MG63 (cell line): ENCODE measurements around the gene FAM234B. TPM values are rescaled to one million over a fixed set of nuclear protein-coding genes. Genes with fewer than 3 reads are reported as not detected.
"Not testable (repeated sequence)": the region's sequence is repeated elsewhere in the genome, so short reads cannot be mapped to it uniquely, and the experiment has no call there.

Experiments used
- DNase-seq: peaks from one replicate; pipeline ENCODE4 v3.0.0-alpha.2; 2020
- H3K27me3 ChIP-seq: fragments of 250-450 bp; sonication (Bioruptor Pico); 2 replicates; pipeline ENCODE4 v1.5.1; 2020; ENCODE audit warnings: mild to moderate bottlenecking, moderate library complexity
- H3K36me3 ChIP-seq: fragments of 250-450 bp; sonication (Bioruptor Pico); 2 replicates; pipeline ENCODE4 v1.5.1; 2020; ENCODE audit warnings: mild to moderate bottlenecking, moderate library complexity
- H3K4me3 ChIP-seq: fragments of 250-450 bp; sonication (Bioruptor Pico); 2 replicates; pipeline ENCODE4 v1.5.1; 2020; ENCODE audit warnings: mild to moderate bottlenecking, moderate library complexity
- H3K9me3 ChIP-seq: fragments of 250-450 bp; sonication (Bioruptor Pico); 2 replicates; pipeline ENCODE4 v1.5.1; 2020; ENCODE audit warnings: mild to moderate bottlenecking, moderate library complexity
- total RNA-seq: library from RNA; depleted of rRNA; stranded (reverse); fragments of >200 nt; shearing (Covaris generic); gene quantifications from 2 replicates; pipeline ENCODE4 v1.2.3, GENCODE V29; 2014; ENCODE audit warnings: low replicate concordance

The FAM234B gene
- total RNA-seq, 1 experiment from 2014 or later = 2.4 TPM

DNA sequence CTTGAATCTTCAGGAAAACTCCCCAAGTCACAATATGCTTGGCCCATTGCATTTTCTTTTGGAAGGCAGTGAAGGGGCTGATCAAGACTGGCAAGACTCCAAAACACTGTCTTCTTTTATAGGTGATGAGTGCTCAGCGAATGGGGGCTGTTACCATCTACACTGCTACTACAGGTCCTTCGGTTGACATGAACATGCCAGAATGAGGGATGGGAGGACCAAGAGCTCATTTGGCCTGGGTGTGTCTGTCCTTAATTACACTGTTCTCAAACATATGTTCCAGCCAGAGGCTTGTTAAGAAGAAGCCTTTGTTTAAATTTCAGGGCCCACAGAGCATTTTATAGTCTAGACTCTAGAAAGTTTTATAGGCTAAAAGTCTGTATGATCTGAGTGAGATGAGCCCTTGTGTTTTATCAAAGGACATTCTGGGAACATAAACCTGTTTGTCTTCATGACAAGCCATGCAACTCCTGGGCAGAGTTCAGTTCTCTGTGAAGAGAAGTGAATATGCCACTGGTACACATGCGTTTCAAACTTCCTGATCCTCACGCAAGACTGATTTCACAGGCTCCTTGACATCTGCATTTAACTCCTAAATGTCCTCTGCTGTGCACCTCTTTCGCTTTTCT lies 4.7 kb upstream of the FAM234B start:
- no peak overlapping the region for H3K4me3 ChIP-seq
- H3K27me3 ChIP-seq = no peaks in the 10 kb centered on the region
- no peaks in the 10 kb centered on the region for H3K9me3 ChIP-seq
- H3K36me3 ChIP-seq = no peaks in the 10 kb centered on the region
- no peak for DNase-seq

DNA sequence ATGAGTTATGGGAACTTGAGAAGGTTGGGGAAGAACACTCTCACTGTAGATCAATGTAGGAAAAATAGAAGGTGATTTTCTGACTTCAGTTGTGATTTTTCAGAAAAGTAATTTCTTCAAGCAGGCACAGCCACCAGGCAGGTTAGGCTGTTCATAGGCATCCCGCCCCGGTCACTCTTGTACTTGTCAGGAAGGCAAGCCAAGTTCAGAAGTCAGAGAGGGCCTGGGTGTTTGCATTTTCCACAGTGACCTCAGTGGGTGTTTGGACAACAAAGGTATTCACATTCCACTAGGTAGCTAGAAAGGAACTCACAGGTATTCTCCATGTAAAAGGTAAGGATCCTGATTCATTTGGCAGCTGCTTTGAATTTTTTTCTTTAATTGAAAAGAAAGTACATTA lies 3.0 kb upstream of the FAM234B start:
- no peaks in the 10 kb centered on the region for H3K27me3 ChIP-seq
- no peaks in the 10 kb centered on the region for H3K36me3 ChIP-seq
- no peaks in the 10 kb centered on the region for H3K9me3 ChIP-seq
- H3K4me3 ChIP-seq = no peak overlapping the region
- no peak for DNase-seq

DNA sequence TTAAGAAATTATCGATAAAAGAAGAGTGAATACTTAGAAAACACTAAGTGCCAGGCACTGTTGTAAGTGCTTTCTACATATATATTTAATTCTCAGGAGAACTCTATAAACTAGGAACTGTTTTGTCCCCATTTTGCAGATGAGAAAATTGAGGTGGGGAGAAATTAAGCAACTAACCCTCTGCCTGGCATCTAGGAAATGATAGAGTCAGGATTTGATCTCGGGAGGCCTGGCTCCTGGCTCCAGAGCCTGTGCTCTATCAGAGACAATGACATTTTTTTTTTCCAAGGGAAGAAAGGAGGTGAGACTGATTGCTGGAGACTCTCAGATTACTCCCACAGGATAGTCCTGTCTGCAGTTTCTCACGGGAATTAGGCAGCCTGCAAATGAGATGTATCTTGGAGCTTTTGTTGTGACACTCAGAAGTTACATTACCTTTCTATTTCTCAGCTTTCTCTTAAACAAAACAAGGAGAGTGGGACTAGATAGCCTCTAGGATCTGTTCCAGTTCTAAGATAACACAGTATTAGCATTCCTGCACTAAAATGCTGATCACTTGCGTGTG lies 1.4 kb upstream of the FAM234B start:
- H3K27me3 ChIP-seq = no peaks in the 10 kb centered on the region
- no peaks in the 10 kb centered on the region for H3K9me3 ChIP-seq
- DNase-seq = no peak
- H3K36me3 ChIP-seq = no peaks in the 10 kb centered on the region
- H3K4me3 ChIP-seq = no peak overlapping the region

DNA sequence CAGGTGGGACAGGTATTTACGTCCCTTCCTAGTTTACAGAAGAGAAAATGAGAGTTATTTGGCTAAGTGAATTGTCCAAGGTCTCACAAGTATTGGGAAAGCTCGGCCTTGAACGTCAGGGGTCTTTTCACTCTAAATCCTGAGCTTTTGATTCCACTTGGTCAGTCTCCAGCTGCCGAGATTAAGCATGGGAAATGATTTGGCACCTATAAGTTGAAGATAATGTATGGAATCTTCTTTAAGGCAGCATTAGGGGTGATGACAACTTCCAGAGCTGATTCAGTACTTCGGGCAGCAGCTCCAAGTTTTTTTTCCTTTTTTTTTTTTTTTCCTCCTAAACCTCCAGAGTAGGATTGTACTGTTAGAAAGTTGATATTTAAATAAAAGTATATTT lies 722 bp downstream of the FAM234B start:
- H3K9me3 ChIP-seq = no peaks in the 10 kb centered on the region
- DNase-seq = no peak

DNA sequence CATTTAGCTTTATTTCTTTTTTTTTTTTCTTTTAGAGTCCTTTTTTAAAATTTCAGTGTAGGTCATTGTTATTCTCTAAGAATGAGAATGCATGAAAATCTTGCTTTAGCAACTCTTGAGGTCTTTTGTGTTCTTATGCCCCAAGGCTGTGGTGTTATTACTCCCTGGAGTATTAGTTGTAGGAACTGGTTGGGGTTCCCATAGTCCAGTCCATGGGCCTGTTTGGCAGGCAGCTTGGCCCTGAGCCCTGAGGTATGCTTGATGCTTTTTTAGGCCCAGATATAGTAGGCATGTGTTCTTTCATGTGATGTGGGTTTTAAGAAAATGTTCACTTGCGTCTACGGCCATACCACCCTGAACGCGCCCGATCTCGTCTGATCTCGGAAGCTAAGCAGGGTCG lies 1.6 kb downstream of the FAM234B start:
- H3K4me3 ChIP-seq = no peak overlapping the region
- DNase-seq = no peak
- H3K27me3 ChIP-seq = no peaks in the 10 kb centered on the region
- H3K36me3 ChIP-seq = no peaks in the 10 kb centered on the region
- H3K9me3 ChIP-seq = no peaks in the 10 kb centered on the region

More for the DNA sequence above, 722 bp downstream of the FAM234B start:
- H3K4me3 ChIP-seq = peak overlapping the region; percentile 95
- no peaks in the 10 kb centered on the region for H3K27me3 ChIP-seq
- H3K36me3 ChIP-seq = no peaks in the 10 kb centered on the region

DNA sequence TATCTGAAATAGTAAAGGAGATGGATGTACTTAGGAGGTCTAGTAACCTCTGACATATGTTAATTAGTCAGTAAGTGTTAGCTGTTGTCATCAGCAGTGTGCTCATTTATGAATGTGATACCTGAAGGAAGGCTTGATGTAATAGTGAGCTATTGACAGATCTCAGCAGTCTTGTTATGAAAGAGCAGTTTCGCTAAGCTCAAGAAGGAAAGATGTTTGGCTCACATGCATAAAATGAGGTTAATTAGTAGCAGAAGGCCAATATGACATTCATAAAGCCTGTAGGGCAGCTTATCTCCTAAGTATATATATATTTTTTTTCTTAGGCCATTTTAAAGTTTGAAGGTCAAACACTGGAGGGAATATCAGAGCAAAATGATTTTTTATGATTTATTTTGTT lies 2.8 kb downstream of the FAM234B start:
- no peaks in the 10 kb centered on the region for H3K9me3 ChIP-seq
- no peaks in the 10 kb centered on the region for H3K27me3 ChIP-seq
- DNase-seq = no peak
- H3K4me3 ChIP-seq = no peak overlapping the region
- no peaks in the 10 kb centered on the region; the same call in 1 of the 2 replicates for H3K36me3 ChIP-seq

DNA sequence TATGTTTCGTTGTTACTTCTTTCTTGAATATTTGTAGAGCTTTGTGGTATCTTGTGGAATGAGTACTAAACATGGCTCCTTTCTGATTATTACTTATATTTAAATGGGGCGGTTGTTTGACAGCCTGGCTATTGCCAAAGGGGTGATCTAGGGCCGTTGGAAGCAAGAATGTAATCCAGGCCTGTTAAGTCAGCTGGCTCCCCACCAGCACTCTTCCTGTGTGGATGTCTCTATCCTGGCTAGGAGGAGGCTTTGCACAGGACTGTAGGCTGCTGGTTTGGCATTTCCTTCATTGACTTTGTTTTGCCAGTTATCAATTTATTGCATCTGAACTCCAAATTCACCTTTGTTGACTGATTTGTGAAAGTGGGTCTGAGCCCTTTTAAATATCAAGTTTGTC lies 5.6 kb downstream of the FAM234B start:
- DNase-seq = peak; percentile 83
- H3K9me3 ChIP-seq = peaks cover 9% of the 10 kb centered on the region; the same call in 1 of the 2 replicates
- H3K4me3 ChIP-seq = no peak overlapping the region
- no peaks in the 10 kb centered on the region for H3K27me3 ChIP-seq
- no peaks in the 10 kb centered on the region; the same call in 1 of the 2 replicates for H3K36me3 ChIP-seq

DNA sequence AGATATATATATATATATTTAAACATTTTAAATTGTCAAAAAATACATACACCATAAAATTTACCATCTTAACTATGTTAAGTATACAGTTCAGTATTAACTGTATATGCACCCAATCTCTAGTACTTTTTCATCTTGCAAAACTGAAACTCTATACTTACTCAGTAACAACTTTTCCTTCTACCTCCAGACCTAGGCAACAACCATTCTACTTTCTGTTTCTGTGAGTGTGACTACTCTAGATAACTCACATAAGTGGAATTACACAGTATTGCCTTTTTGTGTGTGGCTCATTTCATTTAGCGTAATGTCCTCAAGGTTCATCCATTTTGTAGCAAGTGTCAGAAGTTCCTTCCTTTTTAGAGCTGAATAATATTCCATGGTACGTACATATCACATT lies 8.2 kb downstream of the FAM234B start:
- no peak for DNase-seq
- Histone ChIP-seq H3K4me3 (no peak overlapping the region), H3K27me3 (no peaks in the 10 kb centered on the region), H3K36me3 (no peaks in the 10 kb centered on the region; the same call in 1 of the 2 replicates), H3K9me3 (peaks cover 10% of the 10 kb centered on the region; the same call in 1 of the 2 replicates)

DNA sequence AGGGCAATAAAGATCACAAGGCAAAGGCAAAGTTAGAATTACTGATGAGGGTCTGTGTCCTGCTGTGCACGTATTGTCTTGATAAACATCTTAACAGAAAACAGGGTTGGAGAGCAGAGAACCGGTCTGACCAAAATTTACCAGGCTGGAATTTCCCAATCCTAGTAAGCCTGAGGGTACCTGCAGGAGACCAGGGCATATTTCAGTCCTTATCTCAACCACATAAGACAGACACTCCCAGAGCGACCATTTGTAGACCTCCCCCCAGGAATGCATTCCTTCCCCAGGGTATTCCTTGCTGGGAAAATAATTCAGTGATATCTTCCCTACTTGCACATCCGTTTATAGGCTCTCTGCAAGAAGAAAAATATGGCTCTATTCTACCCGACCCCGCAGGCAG lies 9.4 kb downstream of the FAM234B start:
- peaks cover 10% of the 10 kb centered on the region; the same call in 1 of the 2 replicates for H3K9me3 ChIP-seq
- not testable (repeated sequence) for H3K4me3 ChIP-seq, H3K36me3 ChIP-seq, H3K27me3 ChIP-seq, DNase-seq

DNA sequence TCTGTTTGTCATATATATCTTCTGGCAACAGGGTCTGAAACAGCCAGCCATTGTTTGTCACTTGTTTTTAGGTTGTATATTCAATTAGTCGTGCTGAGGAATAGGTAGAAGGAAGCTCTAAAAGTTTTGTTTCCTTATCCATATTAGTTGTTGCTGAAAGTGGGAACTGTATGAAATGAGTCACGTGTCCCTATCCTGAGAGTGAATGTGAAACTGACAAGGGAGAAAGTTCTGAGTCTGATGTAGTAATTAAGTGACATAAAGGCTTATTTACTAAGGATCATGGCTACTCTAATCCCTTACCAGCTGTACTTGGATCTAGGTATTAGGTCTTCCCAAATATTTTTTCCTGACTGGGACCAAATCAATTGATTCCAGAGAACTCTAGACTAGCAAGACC lies 16.4 kb downstream of the FAM234B start:
- H3K36me3 ChIP-seq = no peaks in the 10 kb centered on the region; the same call in 1 of the 2 replicates
- no peak overlapping the region for H3K4me3 ChIP-seq
- no peaks in the 10 kb centered on the region for H3K27me3 ChIP-seq
- no peak for DNase-seq
- H3K9me3 ChIP-seq = no peaks in the 10 kb centered on the region

DNA sequence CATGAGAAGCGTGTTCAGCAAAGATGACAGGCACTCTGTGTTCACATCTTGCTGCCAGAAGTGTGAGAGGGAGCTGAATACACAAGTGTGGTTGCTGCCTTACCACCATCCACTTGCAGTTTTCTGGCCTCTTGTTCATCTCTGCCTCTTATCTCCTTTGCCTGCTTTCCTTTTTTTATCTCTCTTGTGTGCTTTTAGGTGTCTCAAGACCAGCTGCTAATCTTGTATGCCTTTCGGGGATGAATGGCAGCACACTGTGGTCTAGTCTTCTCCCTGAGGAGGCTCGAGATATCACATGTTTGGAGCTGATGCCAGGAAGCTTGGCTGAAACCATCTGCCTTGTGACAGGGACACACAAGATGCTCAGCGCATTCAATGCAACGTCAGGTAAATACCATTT lies 17.2 kb downstream of the FAM234B start:
- Histone ChIP-seq H3K36me3 (no peaks in the 10 kb centered on the region; the same call in 1 of the 2 replicates), H3K4me3 (no peak overlapping the region), H3K27me3 (no peaks in the 10 kb centered on the region), H3K9me3 (no peaks in the 10 kb centered on the region)
- DNase-seq = no peak

DNA sequence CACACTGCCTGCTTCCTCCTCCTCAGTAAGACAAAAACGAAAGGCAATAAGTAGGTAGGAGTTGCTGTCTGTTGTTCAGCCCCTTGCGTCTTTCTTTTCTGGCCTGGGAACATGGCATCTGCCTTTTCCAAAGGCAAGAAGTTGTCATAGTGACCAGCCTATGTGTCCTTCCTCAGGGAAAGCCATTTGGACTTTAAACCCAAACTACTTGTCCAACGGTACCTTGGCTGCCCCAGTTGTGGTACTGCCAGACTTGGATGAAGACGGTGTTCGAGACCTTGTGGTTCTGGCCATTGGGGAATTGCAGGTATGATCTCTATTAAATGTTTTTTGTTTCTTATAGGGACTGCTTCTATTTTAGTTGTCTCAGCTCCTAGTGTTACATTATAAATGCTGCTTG lies 18.5 kb downstream of the FAM234B start:
- no peak overlapping the region for H3K4me3 ChIP-seq
- DNase-seq = no peak
- H3K27me3 ChIP-seq = no peaks in the 10 kb centered on the region
- no peaks in the 10 kb centered on the region; the same call in 1 of the 2 replicates for H3K36me3 ChIP-seq
- no peaks in the 10 kb centered on the region for H3K9me3 ChIP-seq

DNA sequence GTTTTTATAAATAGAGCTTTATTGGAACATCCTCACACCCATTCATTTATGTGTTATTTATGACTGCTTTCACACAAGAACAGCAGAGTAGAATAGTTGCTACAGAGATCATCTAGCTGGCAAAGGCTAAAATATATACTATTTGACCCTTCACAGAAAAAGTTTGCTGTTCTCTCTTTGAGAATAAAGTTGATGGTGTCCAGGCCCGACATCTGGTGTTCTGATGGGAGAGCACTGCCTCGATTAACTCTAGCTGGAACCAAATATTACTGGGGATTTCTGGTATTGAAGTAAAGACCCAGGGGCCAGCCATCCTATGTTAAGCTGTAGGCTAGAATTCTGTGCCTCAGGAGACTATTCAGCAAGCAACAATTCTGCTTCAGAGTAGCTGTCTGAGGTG lies 21.8 kb downstream of the FAM234B start:
- no peak for DNase-seq
- H3K36me3 ChIP-seq = no peaks in the 10 kb centered on the region; the same call in 1 of the 2 replicates
- H3K27me3 ChIP-seq = no peaks in the 10 kb centered on the region
- no peaks in the 10 kb centered on the region for H3K9me3 ChIP-seq
- no peak overlapping the region for H3K4me3 ChIP-seq

DNA sequence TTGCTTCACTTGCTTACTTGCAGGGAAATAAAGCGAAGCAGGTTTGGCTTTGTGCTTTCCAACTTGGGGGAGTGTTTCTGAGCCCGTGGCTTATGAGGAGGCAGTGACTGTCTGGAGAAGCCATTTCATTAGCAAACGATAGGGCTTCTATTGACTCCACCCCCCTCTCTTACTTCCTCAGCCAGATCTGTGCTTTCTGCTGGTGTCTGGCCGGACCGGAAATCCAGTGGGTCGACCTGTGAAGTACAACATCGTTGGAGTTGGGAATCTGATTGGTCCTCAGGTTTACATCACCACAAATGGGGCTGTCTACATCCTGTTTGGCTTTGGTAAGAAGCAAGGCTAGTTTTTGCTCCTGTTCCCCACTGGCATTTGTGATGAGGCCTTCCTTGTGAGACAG lies 22.3 kb downstream of the FAM234B start:
- H3K27me3 ChIP-seq = no peaks in the 10 kb centered on the region
- H3K9me3 ChIP-seq = no peaks in the 10 kb centered on the region
- H3K4me3 ChIP-seq = no peak overlapping the region
- DNase-seq = no peak
- H3K36me3 ChIP-seq = no peaks in the 10 kb centered on the region; the same call in 1 of the 2 replicates

DNA sequence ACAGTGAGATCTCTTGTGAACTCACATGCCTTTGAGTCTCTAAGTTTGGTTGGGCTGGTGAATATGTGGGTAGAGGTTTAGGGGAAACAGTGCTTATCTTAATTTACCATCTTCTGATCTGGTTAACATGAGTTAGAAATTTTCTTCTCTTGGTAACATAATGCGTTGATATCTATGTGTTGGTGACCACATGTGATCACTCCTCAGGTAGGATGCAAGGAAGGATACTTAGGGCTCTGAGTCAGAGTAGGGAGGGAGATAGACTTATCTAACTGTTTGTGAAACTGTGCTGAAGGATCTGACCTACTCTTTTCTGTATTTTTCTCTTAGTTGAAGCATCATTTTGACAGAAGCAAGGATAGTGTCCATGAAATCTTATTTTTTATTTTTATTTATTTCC lies 23.1 kb downstream of the FAM234B start:
- Histone ChIP-seq H3K36me3 (no peaks in the 10 kb centered on the region; the same call in 1 of the 2 replicates), H3K4me3 (no peak overlapping the region), H3K9me3 (no peaks in the 10 kb centered on the region), H3K27me3 (no peaks in the 10 kb centered on the region)
- no peak for DNase-seq

DNA sequence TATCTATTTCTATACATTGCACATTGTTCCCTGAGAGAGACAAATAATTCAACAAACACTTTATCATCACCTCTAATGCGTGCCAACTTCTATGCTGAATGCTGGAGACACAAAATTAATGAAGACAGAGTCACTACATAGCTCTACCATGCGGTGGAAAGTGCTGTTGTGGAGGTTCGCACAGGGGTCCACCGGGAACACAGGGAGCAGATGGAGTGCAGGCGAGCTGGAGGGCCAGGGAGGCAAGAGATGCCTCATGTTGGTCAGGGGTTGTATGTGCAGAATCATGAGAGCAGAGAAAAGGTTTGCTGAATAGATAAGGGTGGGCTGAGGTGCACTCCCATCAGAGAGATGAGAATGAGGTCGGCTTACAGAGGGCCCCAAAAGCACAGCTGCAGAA lies 25.2 kb downstream of the FAM234B start:
- H3K4me3 ChIP-seq = no peak overlapping the region
- H3K36me3 ChIP-seq = no peaks in the 10 kb centered on the region
- no peak for DNase-seq
- no peaks in the 10 kb centered on the region for H3K9me3 ChIP-seq
- no peaks in the 10 kb centered on the region for H3K27me3 ChIP-seq

DNA sequence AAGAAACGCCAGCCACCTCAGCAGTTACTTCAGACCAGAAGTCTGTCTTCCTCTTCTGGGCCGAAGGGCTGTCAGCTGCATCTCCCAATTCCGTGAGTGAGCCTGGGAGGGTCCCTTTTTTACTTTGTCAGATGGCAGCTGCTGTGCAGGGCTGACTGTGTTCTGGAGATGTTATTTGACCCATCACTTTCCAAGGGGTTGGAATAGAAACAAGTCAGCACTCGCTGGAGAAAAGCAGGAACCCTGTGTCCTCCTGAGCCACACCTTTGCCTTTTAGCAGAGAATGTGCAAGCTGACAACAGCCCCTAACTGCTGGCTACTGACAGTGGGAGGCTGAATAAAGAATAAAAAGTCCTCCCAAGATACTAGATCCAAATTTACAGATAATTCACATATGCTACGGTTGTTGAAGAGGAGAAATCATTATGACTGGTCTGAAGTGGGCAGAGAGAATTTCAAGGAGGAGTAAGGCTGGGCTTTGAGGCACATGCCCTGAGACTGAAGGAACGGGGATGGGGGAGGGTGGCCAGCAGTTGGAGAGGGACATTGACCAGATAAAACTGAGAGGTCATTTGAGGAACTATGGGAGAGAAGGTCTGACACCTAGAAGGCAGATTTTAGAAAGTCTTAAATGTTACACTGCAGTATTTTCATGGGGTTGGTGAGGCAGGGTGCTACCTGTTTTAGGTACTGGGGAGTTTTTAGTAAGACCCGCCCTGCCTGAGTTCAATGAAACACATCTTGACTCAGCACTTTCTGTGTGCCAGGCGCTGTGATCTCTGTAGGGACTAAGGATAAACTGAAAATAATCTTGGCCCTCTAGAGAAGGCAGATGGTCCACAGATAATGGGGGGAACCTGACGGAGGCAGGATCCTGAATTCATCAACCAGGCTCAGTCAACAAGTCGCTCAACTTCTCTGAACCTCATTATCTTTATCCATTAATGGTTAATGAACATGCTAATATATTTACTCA lies 27.4 kb downstream of the FAM234B start:
- no peak for DNase-seq
- H3K9me3 ChIP-seq = no peaks in the 10 kb centered on the region

More for the DNA sequence above, 27.4 kb downstream of the FAM234B start:
- H3K36me3 ChIP-seq = no peaks in the 10 kb centered on the region
- H3K27me3 ChIP-seq = no peaks in the 10 kb centered on the region
- H3K4me3 ChIP-seq = no peak overlapping the region
